ENCODE measurements around the gene SCARB1. TPM values are rescaled to one million over a fixed set of nuclear protein-coding genes. Genes with fewer than 3 reads are reported as not detected.

SCARB1 gene
- total and polyA plus RNA-seq, 9 donors = 20.8 to 1,262 (median 81.7) TPM

DNA sequence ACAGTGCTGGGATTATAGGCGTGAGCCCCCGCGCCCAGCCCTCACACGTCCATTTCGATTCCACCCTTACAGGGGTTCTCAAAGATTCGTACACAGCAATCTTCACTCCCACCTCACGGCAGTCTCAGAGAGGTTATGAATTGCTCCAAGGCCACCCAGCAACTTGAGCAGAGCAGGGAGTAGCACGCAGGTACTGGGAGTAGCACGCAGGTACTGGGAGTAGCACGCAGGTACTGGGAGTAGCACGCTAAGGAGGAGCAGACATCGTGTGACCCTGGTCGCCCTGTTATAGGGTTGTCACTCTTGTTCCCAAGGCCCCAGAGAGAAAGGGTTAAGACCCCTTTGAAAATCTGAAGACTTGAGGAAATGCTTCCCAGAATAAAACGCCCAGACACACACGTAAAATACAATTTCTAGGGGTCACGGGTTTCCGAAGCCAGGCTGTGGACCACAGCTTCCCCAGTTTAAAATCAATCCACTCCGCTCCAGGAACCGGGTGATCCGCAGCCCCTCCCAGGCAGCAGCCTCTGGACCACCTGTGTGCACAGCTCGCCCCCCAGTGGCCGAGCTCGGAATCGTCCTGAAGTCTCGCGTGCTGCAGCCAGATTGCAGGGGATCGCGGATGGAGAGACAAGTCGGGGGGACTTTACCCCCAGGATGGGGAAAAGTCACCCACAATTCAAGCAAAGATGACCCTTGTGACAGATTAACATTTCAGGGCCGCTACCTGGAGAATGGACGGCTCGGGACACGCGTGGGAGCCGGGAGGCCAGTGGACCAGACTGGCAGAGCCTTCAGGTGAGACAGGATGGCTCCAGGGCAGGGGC, 92.0 kb downstream of the SCARB1 start:
- intact Hi-C loops (cut with DNase I) = loop anchor here in 3 of 4 donors (2.0 to 10.0 kb wide), 5 partner anchors 133 to 734 kb away; no protein-coding TSS in a partner anchor
- no peak overlapping the region for H3K27ac ChIP-seq
- no peaks in the 10 kb centered on the region for H3K36me3 ChIP-seq
- no peak overlapping the region for H3K4me3 ChIP-seq
- peak; percentile 82 to 93 (median 91) for DNase-seq
- peaks cover 7% of the 10 kb centered on the region for H3K4me1 ChIP-seq (ENCODE audit: insufficient read depth)
- WGBS, 3 donors = 18 to 25% (median 20%) methylated on average over 35 of the region's 35 CpGs
- TF ChIP-seq, protein P1, sequence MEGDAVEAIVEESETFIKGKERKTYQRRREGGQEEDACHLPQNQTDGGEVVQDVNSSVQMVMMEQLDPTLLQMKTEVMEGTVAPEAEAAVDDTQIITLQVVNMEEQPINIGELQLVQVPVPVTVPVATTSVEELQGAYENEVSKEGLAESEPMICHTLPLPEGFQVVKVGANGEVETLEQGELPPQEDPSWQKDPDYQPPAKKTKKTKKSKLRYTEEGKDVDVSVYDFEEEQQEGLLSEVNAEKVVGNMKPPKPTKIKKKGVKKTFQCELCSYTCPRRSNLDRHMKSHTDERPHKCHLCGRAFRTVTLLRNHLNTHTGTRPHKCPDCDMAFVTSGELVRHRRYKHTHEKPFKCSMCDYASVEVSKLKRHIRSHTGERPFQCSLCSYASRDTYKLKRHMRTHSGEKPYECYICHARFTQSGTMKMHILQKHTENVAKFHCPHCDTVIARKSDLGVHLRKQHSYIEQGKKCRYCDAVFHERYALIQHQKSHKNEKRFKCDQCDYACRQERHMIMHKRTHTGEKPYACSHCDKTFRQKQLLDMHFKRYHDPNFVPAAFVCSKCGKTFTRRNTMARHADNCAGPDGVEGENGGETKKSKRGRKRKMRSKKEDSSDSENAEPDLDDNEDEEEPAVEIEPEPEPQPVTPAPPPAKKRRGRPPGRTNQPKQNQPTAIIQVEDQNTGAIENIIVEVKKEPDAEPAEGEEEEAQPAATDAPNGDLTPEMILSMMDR (IDR thresholded peaks at IDR 0.05) = peak; percentile 93 to 96 (median 96)
- no peak for TF ChIP-seq EP300 (IDR thresholded peaks at IDR 0.05)
- H3K27me3 ChIP-seq = no peaks in the 10 kb centered on the region
- H3K9me3 ChIP-seq = no peaks in the 10 kb centered on the region

DNA sequence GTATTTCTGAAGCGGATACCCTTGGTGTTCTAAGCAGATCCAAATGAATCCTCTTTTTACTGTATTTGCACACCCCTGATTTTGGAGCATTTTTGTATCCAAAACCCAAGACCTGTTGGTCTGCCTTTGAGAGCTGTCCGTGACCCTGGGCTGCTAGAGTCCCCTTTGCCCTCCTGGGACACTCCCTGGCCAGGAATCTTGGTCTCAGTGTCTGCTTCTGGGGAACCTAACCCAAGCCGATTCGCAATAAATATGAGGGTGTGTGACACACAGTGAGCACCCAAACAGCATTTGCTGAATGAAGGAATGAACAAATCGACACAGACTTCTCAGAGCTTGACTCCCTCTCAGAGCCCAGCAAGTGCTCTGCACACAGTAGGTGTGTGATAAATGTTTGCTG, 92.9 kb downstream of the SCARB1 start:
- peaks cover 10% of the 10 kb centered on the region for H3K4me1 ChIP-seq (ENCODE audit: insufficient read depth)
- DNase-seq = peak in 1 of 5 donors; percentile 14
- intact Hi-C loops (cut with DNase I) = loop anchor here in 3 of 4 donors (2.0 to 10.0 kb wide), 5 partner anchors 134 to 733 kb away; no protein-coding TSS in a partner anchor
- no peak overlapping the region for H3K27ac ChIP-seq
- no peaks in the 10 kb centered on the region for H3K36me3 ChIP-seq
- H3K4me3 ChIP-seq = no peak overlapping the region
- H3K27me3 ChIP-seq = no peaks in the 10 kb centered on the region
- WGBS, 3 donors = 89 to 93% (median 89%) methylated on average over 5 of the region's 5 CpGs
- TF ChIP-seq EP300 (IDR thresholded peaks at IDR 0.05) = no peak
- TF ChIP-seq, protein P1 (IDR thresholded peaks at IDR 0.05) = no peak
- no peak for TF ChIP-seq POLR2A (IDR thresholded peaks at IDR 0.05)
- H3K9me3 ChIP-seq = no peaks in the 10 kb centered on the region

DNA sequence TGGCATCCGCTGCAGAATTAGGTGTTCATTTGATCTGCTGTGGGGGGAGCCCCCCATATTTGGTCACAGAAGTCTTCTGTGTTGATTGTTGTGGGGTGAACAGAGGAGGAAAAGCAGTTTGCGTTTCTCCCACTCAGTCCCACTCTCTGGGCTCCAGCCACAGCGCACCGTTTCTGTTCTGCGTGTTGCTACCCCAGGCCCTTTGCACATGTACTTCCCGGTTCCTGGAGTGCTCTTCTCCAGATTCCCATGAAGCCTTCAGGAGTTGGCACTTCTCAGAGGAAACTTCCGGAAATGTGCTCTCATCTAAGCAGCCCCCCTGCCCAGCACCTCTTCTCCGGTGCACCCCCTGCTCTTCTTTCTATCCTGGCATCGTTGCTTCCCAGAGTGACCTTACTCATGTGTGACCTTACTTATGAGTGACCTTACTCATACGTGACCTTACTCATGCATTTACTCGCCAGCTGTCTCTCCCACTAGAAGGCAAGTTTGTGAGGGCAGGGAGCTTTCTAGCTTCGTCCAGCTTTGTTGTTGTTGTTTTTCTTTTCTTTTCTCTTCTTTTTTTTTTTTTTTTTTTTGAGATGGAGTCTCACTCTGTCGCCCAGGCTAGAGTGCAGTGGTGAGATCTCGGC, 93.7 kb downstream of the SCARB1 start:
- Histone ChIP-seq H3K9me3 (no peaks in the 10 kb centered on the region), H3K4me3 (no peak overlapping the region), H3K27ac (no peak overlapping the region), H3K27me3 (no peaks in the 10 kb centered on the region), H3K4me1 (ENCODE audit: insufficient read depth) (peaks cover 13% of the 10 kb centered on the region), H3K36me3 (no peaks in the 10 kb centered on the region)
- WGBS, 3 donors = 62 to 79% (median 76%) methylated on average over 14 of the region's 14 CpGs
- DNase-seq = no peak
- TF ChIP-seq, protein P1 (IDR thresholded peaks at IDR 0.05) = no peak
- TF ChIP-seq POLR2A (IDR thresholded peaks at IDR 0.05) = no peak
- intact Hi-C loops (cut with DNase I) = loop anchor here (2.0 to 10.0 kb wide), 10 partner anchors 135 to 738 kb away; partner anchors contain the start of gene NCOR2 (in 1 of the 4)

DNA sequence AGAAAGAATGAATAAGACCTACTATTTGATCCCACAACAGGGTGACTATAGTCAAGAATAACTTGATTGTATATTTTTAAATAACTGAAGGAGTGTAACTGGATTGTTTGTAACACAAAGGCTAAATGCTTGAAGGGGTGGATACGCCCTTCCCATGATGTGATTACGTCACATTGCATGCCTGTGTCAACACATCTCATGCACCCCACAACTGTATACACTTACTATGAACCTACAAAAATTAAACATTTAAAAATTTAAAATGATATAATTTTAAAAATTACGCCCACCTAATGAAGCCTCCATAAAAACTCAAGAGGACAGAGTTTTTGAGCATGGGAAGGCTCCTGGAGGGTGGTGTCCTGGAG, 94.5 kb downstream of the SCARB1 start:
- no peak for DNase-seq
- Histone ChIP-seq H3K4me1 (ENCODE audit: insufficient read depth) (peaks cover 13% of the 10 kb centered on the region), H3K27me3 (no peaks in the 10 kb centered on the region), H3K4me3 (no peak overlapping the region), H3K9me3 (no peaks in the 10 kb centered on the region), H3K27ac (no peak overlapping the region), H3K36me3 (no peaks in the 10 kb centered on the region)
- WGBS, 3 donors = 85 to 88% (median 87%) methylated on average over 3 of the region's 3 CpGs
- TF ChIP-seq EP300 (IDR thresholded peaks at IDR 0.05) (no peak), POLR2A (IDR thresholded peaks at IDR 0.05) (no peak)
- TF ChIP-seq, protein P1 (IDR thresholded peaks at IDR 0.05) = no peak
- intact Hi-C loops (cut with DNase I) = loop anchor here (5.0 to 10.0 kb wide), 5 partner anchors 204 to 737 kb away; partner anchors contain the start of gene NCOR2 (in 1 of the 4)
